HG02763 (cell line): ENCODE data around the gene GPATCH3.
"Not testable (repeated sequence)": the region's sequence is repeated elsewhere in the genome, so short reads cannot be mapped to it uniquely, and the experiment has no call there.

ENCODE experiments used
- ATAC-seq: cut with Tn5 transposase; IDR thresholded peaks from one replicate; pipeline ENCODE4 v1.9.1; 2021; ENCODE audit warnings: mild to moderate bottlenecking, moderate library complexity; ENCODE audit not compliant: unreplicated experiment

Gene GPATCH3

GRCh38 chr1:26874896-26875295, 25.4 kb downstream of the GPATCH3 start:
- no peak for ATAC-seq

- not testable (repeated sequence) for ATAC-seq
Measured at GRCh38 chr1:26873097-26873496, 27.2 kb downstream of the GPATCH3 start.

- ATAC-seq: peak; percentile 91
Measured at GRCh38 chr1:26864610-26865480, 35.4 kb downstream of the GPATCH3 start.

DNA sequence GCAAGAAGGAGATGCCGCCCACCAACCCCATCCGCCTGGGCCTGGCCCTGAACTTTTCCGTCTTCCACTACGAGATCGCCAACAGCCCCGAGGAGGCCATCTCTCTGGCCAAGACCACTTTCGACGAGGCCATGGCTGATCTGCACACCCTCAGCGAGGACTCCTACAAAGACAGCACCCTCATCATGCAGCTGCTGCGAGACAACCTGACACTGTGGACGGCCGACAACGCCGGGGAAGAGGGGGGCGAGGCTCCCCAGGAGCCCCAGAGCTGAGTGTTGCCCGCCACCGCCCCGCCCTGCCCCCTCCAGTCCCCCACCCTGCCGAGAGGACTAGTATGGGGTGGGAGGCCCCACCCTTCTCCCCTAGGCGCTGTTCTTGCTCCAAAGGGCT, 36.6 kb downstream of the GPATCH3 start:
- ATAC-seq: no peak

DNA sequence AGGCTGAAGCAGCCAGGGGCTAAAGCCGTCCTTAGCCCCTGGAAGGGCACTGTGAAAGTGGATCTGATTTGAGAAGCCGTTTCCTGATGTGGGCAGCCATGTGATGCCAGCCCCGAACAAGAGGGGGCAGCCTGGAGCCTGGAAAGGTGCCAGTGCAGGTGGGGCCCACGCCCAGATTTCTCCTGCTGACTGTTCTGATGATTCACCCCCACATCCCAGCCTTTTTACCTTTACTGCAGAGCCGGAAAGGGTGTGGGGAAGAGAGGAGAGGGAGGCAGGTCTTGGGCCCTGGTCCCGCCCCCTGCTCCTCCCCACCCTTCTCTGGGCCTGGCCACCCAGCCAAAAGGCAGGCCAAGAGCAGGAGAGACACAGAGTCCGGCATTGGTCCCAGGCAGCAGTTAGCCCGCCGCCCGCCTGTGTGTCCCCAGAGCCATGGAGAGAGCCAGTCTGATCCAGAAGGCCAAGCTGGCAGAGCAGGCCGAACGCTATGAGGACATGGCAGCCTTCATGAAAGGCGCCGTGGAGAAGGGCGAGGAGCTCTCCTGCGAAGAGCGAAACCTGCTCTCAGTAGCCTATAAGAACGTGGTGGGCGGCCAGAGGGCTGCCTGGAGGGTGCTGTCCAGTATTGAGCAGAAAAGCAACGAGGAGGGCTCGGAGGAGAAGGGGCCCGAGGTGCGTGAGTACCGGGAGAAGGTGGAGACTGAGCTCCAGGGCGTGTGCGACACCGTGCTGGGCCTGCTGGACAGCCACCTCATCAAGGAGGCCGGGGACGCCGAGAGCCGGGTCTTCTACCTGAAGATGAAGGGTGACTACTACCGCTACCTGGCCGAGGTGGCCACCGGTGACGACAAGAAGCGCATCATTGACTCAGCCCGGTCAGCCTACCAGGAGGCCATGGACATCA, 37.2 kb downstream of the GPATCH3 start, which contains the start of gene SFN:
Gene SFN (plus strand): TSS at position 369 of the 904 bp plus-strand sequence. CDS start 64 bp downstream, at position 433.
- no peak for ATAC-seq

GRCh38 chr1:26861889-26862378, 38.3 kb downstream of the GPATCH3 start:
- ATAC-seq: no peak

DNA sequence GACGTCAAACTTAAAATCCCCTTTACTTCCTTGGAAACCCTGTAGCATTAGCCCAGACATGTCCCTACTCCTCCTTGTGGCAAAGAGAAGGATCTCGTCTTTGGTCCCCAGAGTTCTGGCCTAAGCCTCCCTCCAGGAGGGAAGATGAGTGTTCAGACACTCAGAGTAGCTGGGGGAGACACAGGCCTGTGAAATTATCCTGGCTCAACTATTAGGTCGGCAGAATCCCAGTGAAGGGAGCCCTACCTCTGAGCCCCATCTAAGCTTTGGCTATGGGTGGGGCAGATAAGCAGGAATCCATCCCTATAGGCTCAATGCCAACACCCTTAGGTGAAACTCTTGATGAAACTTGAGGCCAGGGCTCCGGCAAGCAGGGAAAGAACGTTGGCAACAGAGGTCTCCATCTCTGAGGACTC, 39.0 kb downstream of the GPATCH3 start:
- no peak for ATAC-seq

- no peak for ATAC-seq
Measured at GRCh38 chr1:26858891-26859640, 41.2 kb downstream of the GPATCH3 start.

GRCh38 chr1:26858160-26858559, 42.1 kb downstream of the GPATCH3 start:
- no peak for ATAC-seq

DNA sequence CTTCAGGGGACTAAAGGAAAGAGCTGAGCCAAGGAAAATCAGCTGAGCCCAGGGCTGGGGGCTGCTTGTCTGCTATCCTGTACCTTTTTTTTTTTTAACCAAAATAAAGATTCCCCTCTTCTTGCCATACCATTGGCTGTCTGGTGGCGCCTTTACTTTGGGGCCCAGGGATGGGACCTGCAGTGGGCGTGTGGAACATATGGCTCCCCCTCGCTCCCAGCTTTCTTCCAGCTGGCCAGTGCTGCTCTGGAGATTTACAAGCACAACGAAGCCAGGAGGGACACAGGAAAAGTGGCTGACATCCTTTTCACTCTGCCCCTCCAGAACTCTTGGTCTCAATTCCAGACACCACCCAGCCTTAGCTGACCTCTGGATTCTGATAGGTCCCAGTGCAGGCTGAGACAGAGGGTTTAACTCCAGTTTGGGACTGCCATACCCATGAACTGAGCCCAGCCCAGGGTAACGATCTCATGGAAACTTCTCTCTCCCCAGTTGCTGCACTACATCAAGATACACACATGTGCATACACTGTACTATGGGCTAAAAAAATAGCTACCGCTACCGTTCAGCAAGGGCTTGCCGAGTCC, 42.7 kb downstream of the GPATCH3 start:
- ATAC-seq: no peak

DNA sequence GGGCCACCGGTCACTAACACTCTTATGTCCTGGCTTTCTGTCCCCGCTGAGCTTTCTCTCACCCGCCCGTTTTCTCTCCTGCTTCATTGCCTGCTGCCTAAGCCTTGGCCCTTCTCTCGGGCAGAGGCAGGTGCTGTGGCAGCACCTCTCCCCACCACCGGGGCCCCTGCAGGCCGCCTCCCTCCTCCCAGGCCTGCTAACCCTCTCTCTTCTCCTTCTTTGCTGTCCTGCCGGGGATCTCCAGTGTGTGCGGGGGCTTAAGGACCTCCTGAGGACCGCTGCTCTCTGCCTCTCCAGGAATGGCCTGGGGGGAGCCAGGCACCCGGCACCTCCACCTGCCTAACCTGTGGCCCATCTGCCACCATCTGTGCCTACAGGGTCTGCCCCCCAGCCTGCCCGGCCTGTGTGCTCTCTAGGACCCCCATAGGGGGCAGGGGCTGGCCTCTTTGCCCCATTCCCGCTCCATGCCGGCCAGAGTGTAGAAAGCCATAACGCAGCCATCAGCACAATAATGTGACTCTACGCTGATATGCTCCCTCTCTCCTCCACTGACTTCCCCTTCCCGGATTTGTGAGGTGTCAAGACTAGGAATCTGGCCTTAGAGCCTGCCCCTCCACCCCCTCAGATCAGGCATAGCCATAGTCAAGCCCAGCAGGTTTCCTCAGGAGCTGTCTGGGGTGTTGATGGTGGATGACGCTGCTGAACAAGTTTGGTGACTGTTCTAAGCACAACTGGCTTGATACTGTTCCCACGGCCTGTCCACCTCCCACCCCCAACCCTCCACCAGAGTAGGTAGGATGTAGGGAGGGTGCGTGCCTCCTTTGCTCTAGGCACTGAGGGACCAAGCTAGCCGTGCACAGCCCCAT, 43.4 kb downstream of the GPATCH3 start:
- no peak for ATAC-seq

DNA sequence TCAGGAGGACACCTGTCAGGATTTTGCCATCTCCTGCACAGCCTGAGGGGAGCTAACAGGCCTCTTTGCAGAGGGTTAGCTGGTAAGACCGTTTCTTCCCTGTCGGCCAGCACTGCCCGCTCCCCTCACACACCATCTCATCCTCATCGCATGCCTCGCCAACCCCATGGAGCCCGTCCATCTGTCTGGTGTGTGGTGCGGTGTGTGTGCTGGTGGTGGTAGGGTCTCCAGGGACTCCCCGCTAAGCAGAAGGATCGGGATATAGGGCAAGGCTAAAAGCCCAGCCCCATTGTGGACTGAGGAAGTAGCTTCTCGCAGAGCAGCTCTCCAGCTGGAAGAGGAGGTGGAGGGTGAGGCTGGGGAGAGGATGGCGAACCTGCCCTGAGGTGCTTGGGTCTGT, 44.1 kb downstream of the GPATCH3 start:
- ATAC-seq: no peak

- ATAC-seq: no peak
Measured at GRCh38 chr1:26855636-26856035, 44.6 kb downstream of the GPATCH3 start.

DNA sequence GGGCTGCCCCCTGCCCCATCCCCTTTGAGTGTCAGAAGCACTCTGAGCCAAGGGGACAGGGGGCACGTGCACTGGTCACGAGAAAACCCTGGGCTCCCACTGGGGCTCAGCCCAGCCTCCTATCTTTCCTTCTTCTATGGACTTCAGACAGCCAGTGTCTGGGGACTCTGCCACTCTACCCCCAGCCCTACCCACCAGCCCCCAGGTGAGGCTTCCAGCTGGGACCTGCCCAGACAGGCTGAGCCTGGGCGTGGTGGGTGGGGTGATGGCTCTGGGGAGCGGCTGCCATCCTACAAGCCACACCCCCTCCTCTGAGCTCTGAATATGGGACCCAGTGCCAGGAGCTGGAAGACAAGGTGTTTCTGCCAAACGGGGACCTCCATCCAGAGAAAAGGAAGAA, 45.4 kb downstream of the GPATCH3 start:
- no peak for ATAC-seq

- no peak for ATAC-seq
Measured at GRCh38 chr1:26853600-26853999, 46.7 kb downstream of the GPATCH3 start.

- ATAC-seq: no peak
Measured at GRCh38 chr1:26853156-26853555, 47.1 kb downstream of the GPATCH3 start.

- ATAC-seq: no peak
Measured at GRCh38 chr1:26852701-26853100, 47.6 kb downstream of the GPATCH3 start.

DNA sequence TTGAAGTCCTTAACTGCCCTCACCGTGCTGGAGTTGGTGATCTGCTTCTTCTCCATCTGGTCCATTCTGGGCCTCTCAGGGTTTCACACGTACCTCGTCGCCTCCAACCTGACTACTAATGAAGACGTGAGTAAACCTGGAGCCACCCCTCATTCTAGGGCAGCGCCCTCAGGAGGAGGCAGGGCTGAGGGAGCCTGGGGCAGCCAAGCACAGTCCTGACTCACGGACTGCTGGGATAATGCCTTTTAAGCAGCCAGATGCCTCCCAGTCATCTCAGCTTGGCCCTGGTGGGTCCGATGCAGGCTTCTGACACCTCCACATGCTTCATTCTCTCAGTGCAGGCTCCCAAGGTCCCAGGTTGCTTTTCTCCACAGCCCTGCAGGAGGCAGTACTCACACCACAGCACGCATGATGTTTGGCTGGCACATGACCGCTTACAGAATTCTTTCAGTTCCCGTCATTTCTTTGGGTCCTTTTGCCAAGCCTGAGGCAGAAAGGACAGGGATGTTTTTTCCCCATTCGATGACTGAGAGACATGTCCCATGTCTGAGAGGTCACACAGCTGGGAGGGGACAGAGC, 49.1 kb downstream of the GPATCH3 start:
- ATAC-seq: no peak
